ENCODE measurements around the gene GPR55. TPM values are rescaled to one million over a fixed set of nuclear protein-coding genes. Genes with fewer than 3 reads are reported as not detected.

Gene GPR55
- total and polyA plus RNA-seq, 10 of the 15 experiments (the other 5 are each of a cell fraction or from before 2014, with no cell fraction given), result 2.1 to 30.1 (median 16.2) TPM

DNA sequence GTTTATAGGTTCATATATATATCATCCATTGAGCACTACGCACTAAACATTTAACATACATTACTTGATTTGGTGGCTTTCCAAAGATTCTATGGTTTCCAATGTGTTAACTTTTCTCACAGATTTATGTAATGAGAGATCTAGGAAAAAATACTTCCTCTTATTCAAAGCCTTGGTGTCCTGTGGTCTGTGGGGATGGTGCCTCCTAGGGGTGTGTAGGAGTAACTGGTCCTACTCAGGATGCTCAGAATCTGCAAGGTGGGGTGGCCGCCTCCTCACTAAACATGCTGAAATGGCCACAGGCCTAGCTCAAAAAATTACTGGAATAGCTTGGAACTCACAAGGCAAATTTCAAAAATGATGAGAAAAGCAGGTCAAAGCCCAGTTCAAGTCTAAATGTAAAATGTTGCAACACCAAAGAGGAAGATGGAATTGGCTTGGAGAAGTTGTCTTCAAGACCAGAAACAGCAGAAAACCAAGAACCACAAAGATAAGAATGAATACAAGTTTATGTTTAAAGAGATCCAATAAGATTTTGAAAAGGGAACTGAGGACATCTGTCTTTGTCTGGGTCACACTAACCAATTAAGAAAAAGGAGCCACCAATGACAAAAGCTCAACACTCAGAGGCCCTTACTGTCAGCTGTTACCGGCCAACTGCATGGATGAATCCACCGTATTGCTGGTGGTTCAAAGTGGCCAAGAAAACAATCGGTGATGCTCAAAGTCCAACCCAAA is 11.5 kb downstream of the GPR55 start (continued):
- TF ChIP-seq, protein P1, sequence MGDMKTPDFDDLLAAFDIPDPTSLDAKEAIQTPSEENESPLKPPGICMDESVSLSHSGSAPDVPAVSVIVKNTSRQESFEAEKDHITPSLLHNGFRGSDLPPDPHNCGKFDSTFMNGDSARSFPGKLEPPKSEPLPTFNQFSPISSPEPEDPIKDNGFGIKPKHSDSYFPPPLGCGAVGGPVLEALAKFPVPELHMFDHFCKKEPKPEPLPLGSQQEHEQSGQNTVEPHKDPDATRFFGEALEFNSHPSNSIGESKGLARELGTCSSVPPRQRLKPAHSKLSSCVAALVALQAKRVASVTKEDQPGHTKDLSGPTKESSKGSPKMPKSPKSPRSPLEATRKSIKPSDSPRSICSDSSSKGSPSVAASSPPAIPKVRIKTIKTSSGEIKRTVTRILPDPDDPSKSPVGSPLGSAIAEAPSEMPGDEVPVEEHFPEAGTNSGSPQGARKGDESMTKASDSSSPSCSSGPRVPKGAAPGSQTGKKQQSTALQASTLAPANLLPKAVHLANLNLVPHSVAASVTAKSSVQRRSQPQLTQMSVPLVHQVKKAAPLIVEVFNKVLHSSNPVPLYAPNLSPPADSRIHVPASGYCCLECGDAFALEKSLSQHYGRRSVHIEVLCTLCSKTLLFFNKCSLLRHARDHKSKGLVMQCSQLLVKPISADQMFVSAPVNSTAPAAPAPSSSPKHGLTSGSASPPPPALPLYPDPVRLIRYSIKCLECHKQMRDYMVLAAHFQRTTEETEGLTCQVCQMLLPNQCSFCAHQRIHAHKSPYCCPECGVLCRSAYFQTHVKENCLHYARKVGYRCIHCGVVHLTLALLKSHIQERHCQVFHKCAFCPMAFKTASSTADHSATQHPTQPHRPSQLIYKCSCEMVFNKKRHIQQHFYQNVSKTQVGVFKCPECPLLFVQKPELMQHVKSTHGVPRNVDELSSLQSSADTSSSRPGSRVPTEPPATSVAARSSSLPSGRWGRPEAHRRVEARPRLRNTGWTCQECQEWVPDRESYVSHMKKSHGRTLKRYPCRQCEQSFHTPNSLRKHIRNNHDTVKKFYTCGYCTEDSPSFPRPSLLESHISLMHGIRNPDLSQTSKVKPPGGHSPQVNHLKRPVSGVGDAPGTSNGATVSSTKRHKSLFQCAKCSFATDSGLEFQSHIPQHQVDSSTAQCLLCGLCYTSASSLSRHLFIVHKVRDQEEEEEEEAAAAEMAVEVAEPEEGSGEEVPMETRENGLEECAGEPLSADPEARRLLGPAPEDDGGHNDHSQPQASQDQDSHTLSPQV (IDR thresholded peaks at IDR 0.05), result no peak
- TF ChIP-seq KDM1A (IDR thresholded peaks at IDR 0.05; ENCODE audit: borderline replicate concordance) (no peak), SRF (IDR thresholded peaks at IDR 0.05; ENCODE audit: low read depth in 2 of 2, low read length in 2 of 2) (no peak), JUNB (IDR thresholded peaks at IDR 0.05) (no peak), CBFB (IDR thresholded peaks at IDR 0.05; ENCODE audit: low read depth) (no peak), EGR1 (IDR thresholded peaks at IDR 0.05; ENCODE audit: borderline replicate concordance in 1 of 2, low read depth in 2 of 2, low read length in 2 of 2) (no peak)
- TF ChIP-seq, protein P2, sequence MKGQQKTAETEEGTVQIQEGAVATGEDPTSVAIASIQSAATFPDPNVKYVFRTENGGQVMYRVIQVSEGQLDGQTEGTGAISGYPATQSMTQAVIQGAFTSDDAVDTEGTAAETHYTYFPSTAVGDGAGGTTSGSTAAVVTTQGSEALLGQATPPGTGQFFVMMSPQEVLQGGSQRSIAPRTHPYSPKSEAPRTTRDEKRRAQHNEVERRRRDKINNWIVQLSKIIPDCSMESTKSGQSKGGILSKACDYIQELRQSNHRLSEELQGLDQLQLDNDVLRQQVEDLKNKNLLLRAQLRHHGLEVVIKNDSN (IDR thresholded peaks at IDR 0.05; ENCODE audit: borderline replicate concordance, extremely low read length, insufficient read depth, low read depth, low read length), result no peak
- TF ChIP-seq, protein P3, sequence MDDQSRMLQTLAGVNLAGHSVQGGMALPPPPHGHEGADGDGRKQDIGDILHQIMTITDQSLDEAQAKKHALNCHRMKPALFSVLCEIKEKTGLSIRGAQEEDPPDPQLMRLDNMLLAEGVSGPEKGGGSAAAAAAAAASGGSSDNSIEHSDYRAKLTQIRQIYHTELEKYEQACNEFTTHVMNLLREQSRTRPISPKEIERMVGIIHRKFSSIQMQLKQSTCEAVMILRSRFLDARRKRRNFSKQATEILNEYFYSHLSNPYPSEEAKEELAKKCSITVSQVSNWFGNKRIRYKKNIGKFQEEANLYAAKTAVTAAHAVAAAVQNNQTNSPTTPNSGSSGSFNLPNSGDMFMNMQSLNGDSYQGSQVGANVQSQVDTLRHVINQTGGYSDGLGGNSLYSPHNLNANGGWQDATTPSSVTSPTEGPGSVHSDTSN (IDR thresholded peaks at IDR 0.05; ENCODE audit: insufficient replicate concordance, low read depth, low read length), result peak; percentile 12
- TF ChIP-seq, protein P4, sequence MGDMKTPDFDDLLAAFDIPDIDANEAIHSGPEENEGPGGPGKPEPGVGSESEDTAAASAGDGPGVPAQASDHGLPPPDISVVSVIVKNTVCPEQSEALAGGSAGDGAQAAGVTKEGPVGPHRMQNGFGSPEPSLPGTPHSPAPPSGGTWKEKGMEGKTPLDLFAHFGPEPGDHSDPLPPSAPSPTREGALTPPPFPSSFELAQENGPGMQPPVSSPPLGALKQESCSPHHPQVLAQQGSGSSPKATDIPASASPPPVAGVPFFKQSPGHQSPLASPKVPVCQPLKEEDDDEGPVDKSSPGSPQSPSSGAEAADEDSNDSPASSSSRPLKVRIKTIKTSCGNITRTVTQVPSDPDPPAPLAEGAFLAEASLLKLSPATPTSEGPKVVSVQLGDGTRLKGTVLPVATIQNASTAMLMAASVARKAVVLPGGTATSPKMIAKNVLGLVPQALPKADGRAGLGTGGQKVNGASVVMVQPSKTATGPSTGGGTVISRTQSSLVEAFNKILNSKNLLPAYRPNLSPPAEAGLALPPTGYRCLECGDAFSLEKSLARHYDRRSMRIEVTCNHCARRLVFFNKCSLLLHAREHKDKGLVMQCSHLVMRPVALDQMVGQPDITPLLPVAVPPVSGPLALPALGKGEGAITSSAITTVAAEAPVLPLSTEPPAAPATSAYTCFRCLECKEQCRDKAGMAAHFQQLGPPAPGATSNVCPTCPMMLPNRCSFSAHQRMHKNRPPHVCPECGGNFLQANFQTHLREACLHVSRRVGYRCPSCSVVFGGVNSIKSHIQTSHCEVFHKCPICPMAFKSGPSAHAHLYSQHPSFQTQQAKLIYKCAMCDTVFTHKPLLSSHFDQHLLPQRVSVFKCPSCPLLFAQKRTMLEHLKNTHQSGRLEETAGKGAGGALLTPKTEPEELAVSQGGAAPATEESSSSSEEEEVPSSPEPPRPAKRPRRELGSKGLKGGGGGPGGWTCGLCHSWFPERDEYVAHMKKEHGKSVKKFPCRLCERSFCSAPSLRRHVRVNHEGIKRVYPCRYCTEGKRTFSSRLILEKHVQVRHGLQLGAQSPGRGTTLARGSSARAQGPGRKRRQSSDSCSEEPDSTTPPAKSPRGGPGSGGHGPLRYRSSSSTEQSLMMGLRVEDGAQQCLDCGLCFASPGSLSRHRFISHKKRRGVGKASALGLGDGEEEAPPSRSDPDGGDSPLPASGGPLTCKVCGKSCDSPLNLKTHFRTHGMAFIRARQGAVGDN (IDR thresholded peaks at IDR 0.05), result no peak
- TF ChIP-seq, protein P5, sequence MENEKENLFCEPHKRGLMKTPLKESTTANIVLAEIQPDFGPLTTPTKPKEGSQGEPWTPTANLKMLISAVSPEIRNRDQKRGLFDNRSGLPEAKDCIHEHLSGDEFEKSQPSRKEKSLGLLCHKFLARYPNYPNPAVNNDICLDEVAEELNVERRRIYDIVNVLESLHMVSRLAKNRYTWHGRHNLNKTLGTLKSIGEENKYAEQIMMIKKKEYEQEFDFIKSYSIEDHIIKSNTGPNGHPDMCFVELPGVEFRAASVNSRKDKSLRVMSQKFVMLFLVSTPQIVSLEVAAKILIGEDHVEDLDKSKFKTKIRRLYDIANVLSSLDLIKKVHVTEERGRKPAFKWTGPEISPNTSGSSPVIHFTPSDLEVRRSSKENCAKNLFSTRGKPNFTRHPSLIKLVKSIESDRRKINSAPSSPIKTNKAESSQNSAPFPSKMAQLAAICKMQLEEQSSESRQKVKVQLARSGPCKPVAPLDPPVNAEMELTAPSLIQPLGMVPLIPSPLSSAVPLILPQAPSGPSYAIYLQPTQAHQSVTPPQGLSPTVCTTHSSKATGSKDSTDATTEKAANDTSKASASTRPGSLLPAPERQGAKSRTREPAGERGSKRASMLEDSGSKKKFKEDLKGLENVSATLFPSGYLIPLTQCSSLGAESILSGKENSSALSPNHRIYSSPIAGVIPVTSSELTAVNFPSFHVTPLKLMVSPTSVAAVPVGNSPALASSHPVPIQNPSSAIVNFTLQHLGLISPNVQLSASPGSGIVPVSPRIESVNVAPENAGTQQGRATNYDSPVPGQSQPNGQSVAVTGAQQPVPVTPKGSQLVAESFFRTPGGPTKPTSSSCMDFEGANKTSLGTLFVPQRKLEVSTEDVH (IDR thresholded peaks at IDR 0.05; ENCODE audit: low read depth, partially characterized antibody), result no peak
